Nephron (organoid): ENCODE results near the gene FBN1.

Experiments used
- H3K27ac Mint-ChIP-seq, 3 experiments: 2 replicates each; pipeline ENCODE4 v1.8.0; 2020; ENCODE audit warnings: mixed read lengths in 3 of 3, mild to moderate bottlenecking in 2 of 3, moderate library complexity in 1 of 3
- H3K27me3 Mint-ChIP-seq: 2 replicates; pipeline ENCODE4 v1.8.0; 2021; ENCODE audit warnings: low read depth, mild to moderate bottlenecking, moderate library complexity, mixed read lengths
- H3K36me3 Mint-ChIP-seq: 2 replicates; pipeline ENCODE4 v1.8.0; 2020; ENCODE audit warnings: low read depth, mixed read lengths
- H3K4me1 Mint-ChIP-seq: 2 replicates; pipeline ENCODE4 v1.8.0; 2020; ENCODE audit warnings: mixed read lengths
- H3K4me3 Mint-ChIP-seq, 3 experiments: 2 replicates each; pipeline ENCODE4 v1.8.0; 2020; ENCODE audit warnings: mild to moderate bottlenecking in 3 of 3, mixed read lengths in 3 of 3, moderate library complexity in 2 of 3
- H3K9me3 Mint-ChIP-seq: 2 replicates; pipeline ENCODE4 v1.8.0; 2020; ENCODE audit warnings: mixed read lengths
- CTCF ChIP-seq, 3 experiments: fragments of 200-600 bp; sonication (generic); IDR thresholded peaks; one replicate each; pipeline ENCODE4 v1.5.0; 2021; ENCODE audit warnings: antibody characterized with exemption in 3 of 3; ENCODE audit not compliant: unreplicated experiment in 3 of 3

Gene FBN1

GRCh38 chr15:48619446-48619845, 26.1 kb downstream of the FBN1 start:
- peaks cover 3% of the 10 kb centered on the region for H3K36me3 Mint-ChIP-seq
- H3K27me3 Mint-ChIP-seq: no peaks in the 10 kb centered on the region
- H3K4me1 Mint-ChIP-seq: peaks cover 27% of the 10 kb centered on the region
- peaks cover 3% of the 10 kb centered on the region for H3K9me3 Mint-ChIP-seq
- no peak overlapping the region for H3K4me3 Mint-ChIP-seq
- H3K27ac Mint-ChIP-seq: no peak overlapping the region
- no peak for TF ChIP-seq CTCF (IDR thresholded peaks at IDR 0.05; ENCODE audit: unreplicated experiment in 3 of 3)

GRCh38 chr15:48617619-48618018, 27.9 kb downstream of the FBN1 start:
- no peaks in the 10 kb centered on the region for H3K27me3 Mint-ChIP-seq
- H3K27ac Mint-ChIP-seq: peak overlapping the region; percentile 40 to 62 (median 53)
- H3K9me3 Mint-ChIP-seq: peaks cover 3% of the 10 kb centered on the region
- H3K36me3 Mint-ChIP-seq: peaks cover 6% of the 10 kb centered on the region
- no peak for TF ChIP-seq CTCF (IDR thresholded peaks at IDR 0.05; ENCODE audit: unreplicated experiment in 3 of 3)
- H3K4me1 Mint-ChIP-seq: peaks cover 27% of the 10 kb centered on the region
- H3K4me3 Mint-ChIP-seq: no peak overlapping the region

GRCh38 chr15:48616216-48616615, 29.3 kb downstream of the FBN1 start:
- Mint-ChIP-seq H3K27me3 (no peaks in the 10 kb centered on the region), H3K9me3 (peaks cover 3% of the 10 kb centered on the region), H3K4me3 (no peak overlapping the region), H3K27ac (no peak overlapping the region), H3K4me1 (peaks cover 27% of the 10 kb centered on the region), H3K36me3 (peaks cover 11% of the 10 kb centered on the region)
- no peak for TF ChIP-seq CTCF (IDR thresholded peaks at IDR 0.05; ENCODE audit: unreplicated experiment in 3 of 3)

GRCh38 chr15:48614051-48614450, 31.5 kb downstream of the FBN1 start:
- TF ChIP-seq CTCF (IDR thresholded peaks at IDR 0.05; ENCODE audit: unreplicated experiment in 3 of 3): no peak
- Mint-ChIP-seq H3K27ac (no peak overlapping the region), H3K4me3 (no peak overlapping the region), H3K27me3 (no peaks in the 10 kb centered on the region), H3K9me3 (no peaks in the 10 kb centered on the region), H3K36me3 (peaks cover 25% of the 10 kb centered on the region), H3K4me1 (peaks cover 23% of the 10 kb centered on the region)

- no peak overlapping the region for H3K4me3 Mint-ChIP-seq
- H3K9me3 Mint-ChIP-seq: no peaks in the 10 kb centered on the region
- no peaks in the 10 kb centered on the region for H3K4me1 Mint-ChIP-seq
- H3K27me3 Mint-ChIP-seq: no peaks in the 10 kb centered on the region
- H3K36me3 Mint-ChIP-seq: peaks cover 48% of the 10 kb centered on the region
- no peak for TF ChIP-seq CTCF (IDR thresholded peaks at IDR 0.05; ENCODE audit: unreplicated experiment in 3 of 3)
- no peak overlapping the region for H3K27ac Mint-ChIP-seq
Measured at GRCh38 chr15:48609486-48609885, 36.0 kb downstream of the FBN1 start.

GRCh38 chr15:48607846-48608245, 37.7 kb downstream of the FBN1 start:
- Mint-ChIP-seq H3K4me3 (no peak overlapping the region), H3K27me3 (no peaks in the 10 kb centered on the region), H3K9me3 (no peaks in the 10 kb centered on the region), H3K4me1 (peaks cover 11% of the 10 kb centered on the region), H3K36me3 (peaks cover 53% of the 10 kb centered on the region), H3K27ac (no peak overlapping the region)
- TF ChIP-seq CTCF (IDR thresholded peaks at IDR 0.05; ENCODE audit: unreplicated experiment in 3 of 3): no peak
